MCF 10A (cell line): Measurements from ENCODE around the gene TMEM45A. TPM values are rescaled to one million over a fixed set of nuclear protein-coding genes. Genes with fewer than 3 reads are reported as not detected.

ENCODE experiments used
- BruUV-seq: library from RNA; stranded (reverse); fragments of 400-500 nt; replicated peaks from 2 replicates; lab custom pipeline; 2021; lab: Mats Ljungman, UMichigan
- CTCF ChIA-PET: fragments of 300-600 bp; sonication (Branson Sonifier 250); formaldehyde crosslinking; extraction: SDS; loops from one replicate; lab custom pipeline; 2021; ENCODE audit warnings: antibody characterized with exemption, inconsistent platforms; lab: Yijun Ruan, JAX
- POLR2A ChIA-PET: fragments of 300-600, 350-650 bp; sonication (Branson Sonifier 250); formaldehyde crosslinking; extraction: SDS; loops from one replicate; lab custom pipeline; 2020; ENCODE audit warnings: antibody characterized with exemption, inconsistent platforms; lab: Yijun Ruan, JAX
- DNase-seq: peaks from one replicate; pipeline ENCODE4 v3.0.0-alpha.2; 2018; ENCODE audit not compliant: unreplicated experiment
- H3K27ac Mint-ChIP-seq: one replicate; pipeline ENCODE4 v1.8.0; 2022; ENCODE audit warnings: mild to moderate bottlenecking, low read depth, mixed read lengths; ENCODE audit not compliant: unreplicated experiment
- H3K27me3 Mint-ChIP-seq: one replicate; pipeline ENCODE4 v1.8.0; 2022; ENCODE audit warnings: mixed read lengths; ENCODE audit not compliant: insufficient read depth, unreplicated experiment
- H3K36me3 Mint-ChIP-seq: one replicate; pipeline ENCODE4 v1.8.0; 2022; ENCODE audit warnings: mild to moderate bottlenecking, moderate library complexity, mixed read lengths; ENCODE audit not compliant: insufficient read depth, unreplicated experiment
- H3K4me1 Mint-ChIP-seq: one replicate; pipeline ENCODE4 v1.8.0; 2022; ENCODE audit warnings: mixed read lengths; ENCODE audit not compliant: insufficient read depth, unreplicated experiment
- H3K4me3 Mint-ChIP-seq: one replicate; pipeline ENCODE4 v1.8.0; 2022; ENCODE audit warnings: mild to moderate bottlenecking, moderate library complexity, mixed read lengths; ENCODE audit not compliant: unreplicated experiment
- H3K9me3 Mint-ChIP-seq: one replicate; pipeline ENCODE4 v1.8.0; 2022; ENCODE audit warnings: mixed read lengths; ENCODE audit not compliant: unreplicated experiment
- intact Hi-C: fragments of 100-400 bp; cut with micrococcal nuclease; formaldehyde crosslinking; loops from 2 replicates; pipeline ENCODE4 v1.14.1; 2022
- total RNA-seq: library from RNA; stranded (reverse); gene quantifications from 2 replicates; pipeline ENCODE4 v1.2.3, GENCODE V29; 2022
- TF ChIP-seq, protein P1 (sequence below): fragments of 200-600 bp; IDR thresholded peaks from one replicate; pipeline ENCODE4 v1.8.0; 2022; ENCODE audit warnings: antibody characterized with exemption, mild to moderate bottlenecking; ENCODE audit not compliant: unreplicated experiment

Gene TMEM45A
- total RNA-seq, 1 experiment from 2014 or later, result 4.1 TPM

GRCh38 chr3:100518983-100519382, 26.6 kb downstream of the TMEM45A start:
- ChIA-PET CTCF (interaction anchor here (0.6 to 0.9 kb wide), 2 partner anchors 71 to 1343 kb away, joined by 3 to 4 read pairs; no protein-coding TSS in a partner anchor), POLR2A (interaction anchor here (0.7 to 0.9 kb wide), 2 partner anchors 27 to 190 kb away, joined by 3 to 4 read pairs; partner anchors contain the start of genes TFG and TMEM45A)
- TF ChIP-seq, protein P1, sequence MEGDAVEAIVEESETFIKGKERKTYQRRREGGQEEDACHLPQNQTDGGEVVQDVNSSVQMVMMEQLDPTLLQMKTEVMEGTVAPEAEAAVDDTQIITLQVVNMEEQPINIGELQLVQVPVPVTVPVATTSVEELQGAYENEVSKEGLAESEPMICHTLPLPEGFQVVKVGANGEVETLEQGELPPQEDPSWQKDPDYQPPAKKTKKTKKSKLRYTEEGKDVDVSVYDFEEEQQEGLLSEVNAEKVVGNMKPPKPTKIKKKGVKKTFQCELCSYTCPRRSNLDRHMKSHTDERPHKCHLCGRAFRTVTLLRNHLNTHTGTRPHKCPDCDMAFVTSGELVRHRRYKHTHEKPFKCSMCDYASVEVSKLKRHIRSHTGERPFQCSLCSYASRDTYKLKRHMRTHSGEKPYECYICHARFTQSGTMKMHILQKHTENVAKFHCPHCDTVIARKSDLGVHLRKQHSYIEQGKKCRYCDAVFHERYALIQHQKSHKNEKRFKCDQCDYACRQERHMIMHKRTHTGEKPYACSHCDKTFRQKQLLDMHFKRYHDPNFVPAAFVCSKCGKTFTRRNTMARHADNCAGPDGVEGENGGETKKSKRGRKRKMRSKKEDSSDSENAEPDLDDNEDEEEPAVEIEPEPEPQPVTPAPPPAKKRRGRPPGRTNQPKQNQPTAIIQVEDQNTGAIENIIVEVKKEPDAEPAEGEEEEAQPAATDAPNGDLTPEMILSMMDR, result no peak
- peak; percentile 46 for DNase-seq
- H3K27ac Mint-ChIP-seq, result peak overlapping the region; percentile 26
- H3K4me1 Mint-ChIP-seq, result peaks cover 16% of the 10 kb centered on the region
- no peaks in the 10 kb centered on the region for H3K36me3 Mint-ChIP-seq
- no peak overlapping the region for H3K4me3 Mint-ChIP-seq
- BruUV-seq, result no TSS peak
- intact Hi-C loops, result no loop called here
- no peaks in the 10 kb centered on the region for H3K27me3 Mint-ChIP-seq
- H3K9me3 Mint-ChIP-seq, result no peaks in the 10 kb centered on the region

GRCh38 chr3:100521439-100521845, 29.0 kb downstream of the TMEM45A start:
- ChIA-PET POLR2A (interaction anchor here (0.5 kb wide), 1 partner anchor 152 kb away, joined by 3 read pairs; no protein-coding TSS in a partner anchor), CTCF (interaction anchor here (0.6 kb wide), 1 partner anchor 58 kb away, joined by 5 read pairs; no protein-coding TSS in a partner anchor)
- no peaks in the 10 kb centered on the region for H3K27me3 Mint-ChIP-seq
- H3K4me3 Mint-ChIP-seq, result no peak overlapping the region
- intact Hi-C loops, result no loop called here
- TF ChIP-seq, protein P1, result no peak
- peak; percentile 42 for DNase-seq
- H3K4me1 Mint-ChIP-seq, result peaks cover 31% of the 10 kb centered on the region
- no TSS peak for BruUV-seq
- no peak overlapping the region for H3K27ac Mint-ChIP-seq
- no peaks in the 10 kb centered on the region for H3K36me3 Mint-ChIP-seq
- no peaks in the 10 kb centered on the region for H3K9me3 Mint-ChIP-seq

DNA sequence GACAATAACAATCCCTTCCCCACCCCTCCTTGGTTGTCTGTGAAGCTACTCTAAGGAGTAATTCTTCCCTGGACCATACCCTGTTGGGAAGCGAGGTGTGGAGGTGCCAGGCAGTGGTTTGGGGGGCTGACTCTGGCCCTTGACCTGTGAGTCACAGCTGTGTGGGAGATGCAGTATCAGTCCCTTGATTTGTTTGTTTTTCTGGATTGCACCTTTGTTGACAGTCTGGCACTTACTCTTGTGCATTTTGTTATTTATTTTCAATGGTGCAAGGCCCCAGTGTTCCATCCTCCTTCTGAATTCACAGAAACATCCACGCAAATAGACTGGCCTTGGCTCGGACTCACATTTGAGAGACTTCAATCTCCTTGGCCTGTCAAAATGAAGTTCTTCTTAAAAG, 29.7 kb downstream of the TMEM45A start:
- TF ChIP-seq, protein P1, result no peak
- Mint-ChIP-seq H3K9me3 (no peaks in the 10 kb centered on the region), H3K27me3 (no peaks in the 10 kb centered on the region), H3K27ac (no peak overlapping the region), H3K4me1 (peaks cover 33% of the 10 kb centered on the region), H3K36me3 (no peaks in the 10 kb centered on the region), H3K4me3 (no peak overlapping the region)
- no TSS peak for BruUV-seq
- no peak for DNase-seq
- ChIA-PET CTCF (interaction anchor here (0.6 kb wide), 1 partner anchor 59 kb away, joined by 5 read pairs; no protein-coding TSS in a partner anchor), POLR2A (no interaction called here)
- intact Hi-C loops, result no loop called here

GRCh38 chr3:100523050-100523760, 30.8 kb downstream of the TMEM45A start:
- H3K27ac Mint-ChIP-seq, result no peak overlapping the region
- peaks cover 33% of the 10 kb centered on the region for H3K4me1 Mint-ChIP-seq
- H3K27me3 Mint-ChIP-seq, result no peaks in the 10 kb centered on the region
- ChIA-PET CTCF (interaction anchor here (4.6 kb wide), 1 partner anchor 60 kb away, joined by 16 read pairs; no protein-coding TSS in a partner anchor), POLR2A (interaction anchor here (0.7 kb wide), 1 partner anchor 55 kb away, joined by 3 read pairs; no protein-coding TSS in a partner anchor)
- no peaks in the 10 kb centered on the region for H3K36me3 Mint-ChIP-seq
- BruUV-seq, result no TSS peak
- H3K4me3 Mint-ChIP-seq, result no peak overlapping the region
- TF ChIP-seq, protein P1, result no peak
- DNase-seq, result no peak
- intact Hi-C loops, result no loop called here
- H3K9me3 Mint-ChIP-seq, result no peaks in the 10 kb centered on the region
